Esophagus muscularis mucosa (tissue), 4 donors: Measurements from ENCODE around the gene XK.

Source experiments
- CTCF ChIP-seq, 3 experiments: fragments of 200-600 bp in 2 of 3; fragments of 450-650 bp in 1 of 3; sonication (generic) in 2 of 3; IDR thresholded peaks; one replicate each; pipeline ENCODE4 v1.5.1; 2017 to 2019; ENCODE audit warnings: antibody characterized with exemption in 3 of 3, mild to moderate bottlenecking in 2 of 3, moderate library complexity in 1 of 3
- EP300 ChIP-seq: sonication (generic); formaldehyde crosslinking; IDR thresholded peaks from one replicate; pipeline ENCODE4 v1.6.1; 2017; ENCODE audit warnings: antibody characterized with exemption
- POLR2A ChIP-seq: fragments of 450-650 bp; IDR thresholded peaks from one replicate; pipeline ENCODE4 v1.6.1; 2017; ENCODE audit warnings: antibody characterized with exemption, moderate library complexity, mild to moderate bottlenecking, low read depth
- POLR2AphosphoS5 ChIP-seq, 2 donors: sonication (generic); formaldehyde crosslinking; IDR thresholded peaks; one replicate each; pipeline ENCODE4 v1.6.1; 2017; ENCODE audit warnings: antibody characterized with exemption in 2 of 2

GRCh38 chrX:37697169-37697760, 11.7 kb downstream of the XK start:
- TF ChIP-seq CTCF (IDR thresholded peaks at IDR 0.05) = no peak
- no peak for TF ChIP-seq POLR2AphosphoS5 (IDR thresholded peaks at IDR 0.05)
- no peak for TF ChIP-seq POLR2A
- no peak for TF ChIP-seq EP300
